ENCODE data around the gene SLC5A11. TPM values are rescaled to one million over a fixed set of nuclear protein-coding genes. Genes with fewer than 3 reads are reported as not detected.

The SLC5A11 gene
- polyA plus RNA-seq, 3 donors, result 0.60 TPM; not detected in 2

DNA sequence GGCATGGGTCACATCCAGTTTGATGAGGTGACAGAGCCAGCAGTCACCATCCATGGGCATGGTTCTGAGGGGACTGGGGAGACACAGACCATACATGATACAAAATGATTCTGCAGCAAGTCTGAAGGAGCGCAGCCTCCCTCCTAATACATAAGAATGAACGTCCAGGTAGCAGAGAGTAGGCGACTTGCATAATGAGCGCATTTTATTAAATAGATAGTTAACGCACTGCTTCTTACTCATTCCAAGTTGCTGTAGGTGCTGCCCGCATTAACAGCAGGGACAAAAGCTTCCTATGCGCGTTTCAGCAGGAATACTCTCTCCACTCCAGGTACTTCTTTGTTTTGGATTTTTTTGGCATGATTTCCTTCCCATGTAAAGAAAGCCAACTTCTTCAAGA, 73.8 kb downstream of the SLC5A11 start:
- WGBS (ENCODE audit: insufficient coverage), result 93% methylated on average over 3 of the region's 8 CpGs
- H3K4me3 ChIP-seq (replicated peaks in 1 of 3; ENCODE audit: low read depth in 2 of 3, low read length in 3 of 3), result no peak overlapping the region
- H4K20me1 ChIP-seq (ENCODE audit: insufficient read depth, low read length), result peaks cover 52% of the 10 kb centered on the region
- H3K27me3 ChIP-seq (ENCODE audit: control insufficient read depth in 2 of 2, insufficient read depth in 2 of 2, low read length in 2 of 2), result no peaks in the 10 kb centered on the region
- H3K9me3 ChIP-seq (replicated peaks in 1 of 2; ENCODE audit: control insufficient read depth in 1 of 2, insufficient read depth in 1 of 2, low read length in 2 of 2), result no peaks in the 10 kb centered on the region
- DNase-seq, result no peak
- H3K27me3 Mint-ChIP-seq (ENCODE audit: low read depth in 3 of 3), result peaks cover 0 to 5% (median 0%) of the 10 kb centered on the region in 3 donors
- peaks cover 71 to 78% of the 10 kb centered on the region in 2 donors for H3K36me3 ChIP-seq (replicated peaks in 1 of 2; ENCODE audit: control insufficient read depth in 1 of 2, insufficient read depth in 2 of 2, low read length in 2 of 2)
- TF ChIP-seq CTCF (IDR thresholded peaks at IDR 0.05), result no peak
- H3K4me1 ChIP-seq (ENCODE audit: control insufficient read depth in 1 of 2, insufficient read depth in 2 of 2, low read length in 2 of 2), result no peaks in the 10 kb centered on the region
- no peak overlapping the region for H3K9ac ChIP-seq (ENCODE audit: insufficient read depth, low read length, poor library complexity, severe bottlenecking)
- intact Hi-C loops (cut with micrococcal nuclease), result no loop called here
- peaks cover 57 to 73% of the 10 kb centered on the region in 2 donors for H3K36me3 Mint-ChIP-seq
- H3K27ac Mint-ChIP-seq, result peak overlapping the region in 3 of 7 donors; percentile 7 to 42 (median 8)
- H3K4me1 Mint-ChIP-seq, result no peaks in the 10 kb centered on the region
- no peak overlapping the region for H3K4me2 ChIP-seq (replicated peaks; ENCODE audit: extremely low read depth, low read length, poor library complexity, severe bottlenecking)
- no peak overlapping the region for H3K27ac ChIP-seq (ENCODE audit: low read depth in 1 of 2, low read length in 2 of 2)
- H3K4me3 Mint-ChIP-seq, result no peak overlapping the region
- no peaks in the 10 kb centered on the region for H3K79me2 ChIP-seq (ENCODE audit: insufficient read depth, low read length)
- peaks cover 0 to 2% (median 0%) of the 10 kb centered on the region in 7 donors for H3K9me3 Mint-ChIP-seq
- H2AFZ ChIP-seq (ENCODE audit: insufficient read depth, low read depth, low read length, poor library complexity, severe bottlenecking), result no peak overlapping the region

- TF ChIP-seq CTCF (IDR thresholded peaks at IDR 0.05), result no peak
- no peaks in the 10 kb centered on the region for H3K9me3 ChIP-seq (replicated peaks in 1 of 2; ENCODE audit: control insufficient read depth in 1 of 2, insufficient read depth in 1 of 2, low read length in 2 of 2)
- H3K4me2 ChIP-seq (replicated peaks; ENCODE audit: extremely low read depth, low read length, poor library complexity, severe bottlenecking), result no peak overlapping the region
- Mint-ChIP-seq H3K9me3 (peaks cover 0 to 2% (median 0%) of the 10 kb centered on the region in 7 donors), H3K4me3 (no peak overlapping the region), H3K4me1 (no peaks in the 10 kb centered on the region), H3K27ac (peak overlapping the region in 2 of 7 donors; percentile 50 to 57), H3K36me3 (peaks cover 59 to 81% of the 10 kb centered on the region in 2 donors), H3K27me3 (ENCODE audit: low read depth in 3 of 3) (peaks cover 0 to 5% (median 0%) of the 10 kb centered on the region in 3 donors)
- no peak overlapping the region for H3K4me3 ChIP-seq (replicated peaks in 1 of 3; ENCODE audit: low read depth in 2 of 3, low read length in 3 of 3)
- peaks cover 71 to 88% of the 10 kb centered on the region in 2 donors for H3K36me3 ChIP-seq (replicated peaks in 1 of 2; ENCODE audit: control insufficient read depth in 1 of 2, insufficient read depth in 2 of 2, low read length in 2 of 2)
- no peak overlapping the region for H3K9ac ChIP-seq (ENCODE audit: insufficient read depth, low read length, poor library complexity, severe bottlenecking)
- H4K20me1 ChIP-seq (ENCODE audit: insufficient read depth, low read length), result peaks cover 46% of the 10 kb centered on the region
- intact Hi-C loops (cut with micrococcal nuclease), result no loop called here
- no peaks in the 10 kb centered on the region for H3K79me2 ChIP-seq (ENCODE audit: insufficient read depth, low read length)
- H3K4me1 ChIP-seq (ENCODE audit: control insufficient read depth in 1 of 2, insufficient read depth in 2 of 2, low read length in 2 of 2), result no peaks in the 10 kb centered on the region
- no peak for DNase-seq
- no peak overlapping the region for H3K27ac ChIP-seq (ENCODE audit: low read depth in 1 of 2, low read length in 2 of 2)
- WGBS (ENCODE audit: insufficient coverage), result 100% methylated on average over 2 of the region's 3 CpGs
- no peak overlapping the region for H2AFZ ChIP-seq (ENCODE audit: insufficient read depth, low read depth, low read length, poor library complexity, severe bottlenecking)
- H3K27me3 ChIP-seq (ENCODE audit: control insufficient read depth in 2 of 2, insufficient read depth in 2 of 2, low read length in 2 of 2), result no peaks in the 10 kb centered on the region
These were observed 74.8 kb downstream of the SLC5A11 start for GRCh38 chr16:24920568-24920967.
